Activated gamma-delta T cell treated with anti-CD3 and anti-CD28 coated beads, Interleukin-2, amount 50 U/mL, for 16 hours (primary cell): Measurements from ENCODE around the gene ATRN.

Experiments
- DNase-seq: peaks from one replicate; pipeline ENCODE4 v3.0.0-alpha.2; 2020; ENCODE audit warnings: low read depth

ATRN gene

DNA sequence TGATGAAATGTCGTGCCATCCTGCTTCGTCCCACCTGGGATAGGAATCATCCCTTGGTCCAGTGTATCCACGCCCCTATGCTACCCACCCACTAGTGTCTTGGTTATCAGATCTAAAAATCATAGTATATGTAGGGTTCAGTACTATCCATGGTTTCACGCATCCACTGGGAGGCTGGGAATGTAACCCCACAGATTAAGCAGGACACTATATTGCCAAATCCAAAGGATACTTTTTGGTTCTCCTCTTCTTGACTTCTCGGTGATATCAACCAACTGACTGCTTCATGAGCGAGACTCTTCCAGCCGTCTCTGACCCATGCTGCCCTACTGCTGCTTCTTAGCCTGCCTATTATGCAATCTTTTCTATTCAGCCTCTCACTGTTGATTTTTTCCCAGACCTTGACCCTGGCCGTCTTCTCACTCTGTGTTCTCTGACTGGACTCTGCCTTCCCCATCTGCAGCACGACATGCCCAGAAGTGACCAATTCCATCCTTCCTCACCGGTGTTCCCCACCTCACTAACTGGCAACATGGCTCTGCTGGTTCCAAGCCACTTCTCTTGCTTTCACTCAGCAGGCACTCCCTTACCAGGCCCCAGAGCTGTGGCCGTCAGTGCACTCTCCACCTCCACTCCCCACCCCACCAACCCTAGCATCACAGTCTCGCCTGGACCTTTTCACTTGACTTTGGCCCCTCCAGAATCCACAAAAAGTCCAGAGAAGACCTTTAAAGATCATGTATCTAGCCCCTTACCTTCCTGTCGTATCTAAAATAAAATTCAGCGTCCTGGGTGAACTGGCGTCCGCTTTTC lies 157.9 kb downstream of the ATRN start:
- DNase-seq: no peak

DNA sequence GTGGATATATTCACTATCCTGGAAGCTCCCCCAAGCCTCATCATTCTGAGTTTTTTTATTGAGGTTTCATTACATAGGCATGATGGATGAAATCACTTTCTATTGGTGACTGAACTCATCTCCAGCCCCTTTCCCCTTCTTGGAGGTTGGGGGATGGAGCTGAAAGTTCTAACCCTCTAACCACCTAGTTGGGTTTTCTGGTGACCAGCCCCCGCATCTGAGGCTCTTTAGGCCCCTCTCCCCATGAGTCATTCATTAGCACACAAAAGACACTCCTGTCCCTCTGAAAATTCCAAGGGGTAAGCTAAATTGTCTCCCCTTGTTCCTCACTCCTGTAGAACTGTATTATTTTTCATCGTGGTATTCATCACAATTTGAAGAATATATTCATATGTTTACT lies 159.1 kb downstream of the ATRN start:
- DNase-seq: no peak

DNA sequence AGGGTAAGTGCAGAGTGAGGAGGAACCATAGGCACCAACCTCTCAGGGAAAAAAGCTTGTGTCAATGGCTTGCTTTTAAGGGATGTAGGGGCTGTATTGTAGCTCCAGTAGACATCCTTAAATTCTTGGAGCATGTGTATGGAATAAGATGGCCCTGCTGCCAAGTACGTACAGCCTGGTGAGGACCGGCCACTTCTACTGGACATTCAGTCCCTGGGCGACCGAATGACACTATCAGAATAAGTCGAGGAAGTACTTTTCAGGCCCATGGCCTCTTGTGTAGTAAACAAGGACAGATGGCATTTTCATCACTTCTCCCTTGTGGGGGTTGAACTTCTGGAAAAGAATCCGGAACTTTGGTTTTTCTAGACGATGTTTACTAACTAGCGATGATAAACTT lies 159.6 kb downstream of the ATRN start:
- no peak for DNase-seq

- DNase-seq: no peak
Observed at GRCh38 chr20:3631534-3631933, 160.7 kb downstream of the ATRN start.

- DNase-seq: no peak
Observed at GRCh38 chr20:3632311-3633004, 161.6 kb downstream of the ATRN start.

DNA sequence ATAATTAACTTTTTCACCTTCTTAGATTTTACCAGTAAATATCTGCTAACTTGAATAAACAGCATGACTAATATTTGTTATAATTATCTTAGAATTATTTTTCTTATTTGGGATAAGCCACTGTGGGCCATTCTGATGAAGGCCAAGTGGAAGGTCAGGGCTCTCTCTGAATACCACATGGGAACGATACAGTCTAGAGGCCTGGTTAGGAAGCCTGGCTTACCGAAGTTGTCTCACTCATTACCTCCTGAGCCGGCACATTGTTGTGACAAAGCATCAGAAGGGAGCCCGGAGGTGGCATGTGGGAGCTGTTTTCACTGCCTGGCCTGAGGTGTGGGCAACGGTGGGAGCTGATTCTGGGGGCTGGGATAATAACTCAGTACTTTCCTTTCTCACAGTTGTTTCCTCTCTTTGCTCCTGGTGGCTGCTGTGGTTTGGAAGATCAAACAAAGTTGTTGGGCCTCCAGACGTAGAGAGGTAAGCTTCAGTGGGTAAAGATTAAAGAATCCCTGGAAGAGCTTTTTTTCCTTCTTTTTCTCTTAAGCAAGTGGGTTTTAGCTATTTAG lies 163.2 kb downstream of the ATRN start:
- no peak for DNase-seq

DNA sequence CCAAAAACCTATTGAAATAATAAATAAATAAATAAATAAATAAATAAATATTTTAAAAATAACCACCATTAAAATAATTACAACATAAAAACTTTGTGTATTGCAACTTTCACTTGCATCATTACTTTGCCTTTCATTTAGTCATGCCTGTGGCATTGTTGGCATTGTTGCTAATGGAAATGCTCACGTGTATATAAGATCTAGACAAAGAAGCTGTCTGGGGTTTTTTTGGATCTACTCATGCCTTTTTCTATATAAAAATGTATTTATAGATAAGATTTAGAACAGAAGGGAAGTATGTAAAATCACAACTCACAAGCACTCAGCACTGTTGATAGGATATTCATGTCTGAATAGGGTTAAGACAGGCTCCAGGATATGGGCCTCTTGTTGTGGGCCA lies 164.5 kb downstream of the ATRN start:
- DNase-seq: no peak

- no peak for DNase-seq
Observed at GRCh38 chr20:3640259-3640658, 169.4 kb downstream of the ATRN start.

DNA sequence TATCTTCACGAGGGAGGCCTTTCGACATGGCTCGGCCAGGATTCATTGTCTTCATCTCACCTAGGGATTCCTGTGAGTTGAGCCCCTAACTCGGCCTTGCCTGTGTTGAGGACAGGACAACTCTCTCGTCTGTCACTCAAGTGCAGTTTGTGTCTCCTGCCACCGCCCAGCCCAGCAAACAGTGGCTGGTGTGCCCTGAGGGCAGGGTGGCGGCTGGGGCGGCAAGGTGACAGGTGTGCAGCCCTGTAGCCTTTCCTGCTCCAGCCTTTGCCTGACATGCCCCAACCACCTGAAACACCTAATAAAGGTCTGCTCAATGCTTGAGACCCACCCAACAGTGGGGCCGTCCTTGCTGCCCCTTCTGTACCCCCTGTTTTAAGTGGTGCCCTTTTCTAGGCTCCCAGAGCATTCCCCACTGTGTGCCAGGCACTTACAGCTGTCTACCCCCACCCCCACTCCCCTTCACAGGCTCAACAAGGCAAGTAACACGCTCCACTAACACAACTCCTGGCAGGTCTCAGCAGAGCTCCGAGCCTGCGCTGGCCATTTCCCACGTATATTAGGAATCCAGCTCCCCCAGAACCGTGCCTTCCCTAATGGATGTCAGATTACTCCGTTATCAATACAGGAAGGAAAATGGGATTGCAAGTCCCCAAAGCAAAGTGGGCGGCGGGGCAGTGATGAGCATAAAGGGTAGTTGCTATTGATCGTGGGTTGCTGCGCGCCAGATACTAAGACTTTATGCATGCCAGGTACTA lies 174.7 kb downstream of the ATRN start:
- DNase-seq: no peak

DNA sequence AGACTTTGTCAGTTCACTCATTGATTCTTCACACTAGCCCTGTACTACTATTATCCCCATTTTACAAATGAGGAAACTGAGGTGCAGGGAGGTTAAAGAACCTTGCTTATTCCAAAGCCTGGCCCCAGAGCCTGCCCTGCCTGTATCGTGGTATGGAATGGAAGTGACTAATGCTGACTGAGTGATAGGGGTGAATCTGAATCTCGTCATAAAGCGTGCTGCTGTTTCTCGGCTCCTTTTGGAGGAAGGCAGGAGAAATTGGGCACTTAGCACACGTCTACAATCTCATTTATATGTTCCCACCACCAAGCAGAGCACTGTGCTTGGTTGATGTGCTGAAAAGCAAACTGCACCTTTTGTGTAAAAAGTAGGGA lies 175.2 kb downstream of the ATRN start:
- DNase-seq: no peak

- no peak for DNase-seq
Observed at GRCh38 chr20:3646651-3647050, 175.8 kb downstream of the ATRN start.

DNA sequence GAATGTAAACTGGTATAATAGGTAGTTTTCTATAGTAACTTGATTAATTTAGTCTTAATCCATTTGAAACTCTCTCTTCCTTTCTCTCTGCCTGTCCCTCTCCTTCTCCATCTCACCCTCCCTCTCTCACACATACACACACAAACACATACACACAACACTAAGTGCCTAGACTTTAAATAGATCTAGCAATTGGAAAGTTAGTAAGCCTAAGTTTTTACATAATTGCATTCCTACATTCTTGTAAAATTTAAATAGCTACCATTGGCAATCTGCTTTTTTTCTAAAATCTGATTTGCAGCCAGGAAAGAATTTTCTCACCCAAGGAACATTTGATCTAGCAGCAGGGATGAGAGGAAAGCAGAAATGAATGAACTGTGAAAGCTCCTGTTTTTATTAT lies 176.7 kb downstream of the ATRN start:
- no peak for DNase-seq

- no peak for DNase-seq
Observed at GRCh38 chr20:3648951-3649350, 178.1 kb downstream of the ATRN start.

- no peak for DNase-seq
Observed at GRCh38 chr20:3651204-3651962, 180.6 kb downstream of the ATRN start.

GRCh38 chr20:3652221-3652620 lies 181.4 kb downstream of the ATRN start:
- DNase-seq: no peak

GRCh38 chr20:3652676-3653596 lies 182.1 kb downstream of the ATRN start:
- DNase-seq: no peak

DNA sequence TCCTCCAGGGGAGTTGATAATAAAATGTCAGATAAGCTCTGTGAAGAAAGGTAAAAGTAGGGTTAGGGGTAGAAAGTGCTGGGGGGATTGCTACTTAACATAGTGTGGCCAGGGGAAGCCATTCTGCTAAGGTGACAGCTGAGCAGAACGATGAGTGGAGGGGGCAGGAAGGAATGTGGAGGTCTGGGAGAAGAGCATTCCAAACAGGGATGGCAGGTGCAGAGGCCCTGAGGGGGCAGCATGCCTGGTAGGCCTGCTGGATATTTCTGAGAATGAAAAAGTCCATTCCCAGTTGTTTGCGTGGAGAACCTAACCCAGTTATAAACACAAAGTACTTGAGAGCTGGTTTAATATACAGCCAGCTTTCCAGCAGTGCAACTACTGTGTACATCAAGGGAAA lies 183.1 kb downstream of the ATRN start:
- DNase-seq: no peak

DNA sequence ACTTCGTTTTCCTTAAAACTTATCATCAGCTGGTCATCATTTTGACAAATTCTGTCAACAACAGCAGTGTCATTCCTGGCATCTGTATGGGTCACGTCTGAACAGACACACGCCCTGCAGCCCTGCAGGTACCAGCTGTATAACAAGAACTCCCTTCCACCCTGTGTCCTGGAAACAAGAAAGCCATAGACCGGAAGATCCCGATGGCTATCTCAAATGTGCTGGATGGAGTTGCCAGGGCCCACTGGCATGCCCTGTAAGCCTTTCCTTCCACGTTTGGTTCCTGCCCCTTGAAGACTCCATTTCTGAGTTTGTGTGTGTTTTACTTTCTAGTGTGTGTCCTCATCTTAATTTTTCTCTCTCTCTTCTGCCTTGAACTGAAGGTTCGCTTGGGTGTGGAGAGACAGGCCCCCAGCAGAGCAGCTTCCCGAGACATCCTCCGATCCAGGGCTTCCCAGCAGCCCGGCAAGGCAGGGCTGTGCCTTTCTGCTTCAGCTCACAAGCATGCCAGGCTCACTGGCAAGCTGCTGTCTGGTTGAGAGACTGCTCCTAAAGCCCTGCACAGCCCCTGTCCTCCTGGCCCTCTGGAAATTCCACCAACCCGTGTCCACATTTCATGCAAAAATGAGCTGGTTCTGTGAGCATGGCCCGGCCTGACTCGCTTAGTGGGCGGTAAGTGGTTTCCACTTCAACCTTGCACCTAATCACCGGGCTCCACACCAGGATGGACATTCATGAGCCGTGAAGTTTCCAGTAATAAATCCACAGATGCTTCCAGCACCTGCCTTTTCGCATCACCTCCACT lies 183.7 kb downstream of the ATRN start:
- no peak for DNase-seq

DNA sequence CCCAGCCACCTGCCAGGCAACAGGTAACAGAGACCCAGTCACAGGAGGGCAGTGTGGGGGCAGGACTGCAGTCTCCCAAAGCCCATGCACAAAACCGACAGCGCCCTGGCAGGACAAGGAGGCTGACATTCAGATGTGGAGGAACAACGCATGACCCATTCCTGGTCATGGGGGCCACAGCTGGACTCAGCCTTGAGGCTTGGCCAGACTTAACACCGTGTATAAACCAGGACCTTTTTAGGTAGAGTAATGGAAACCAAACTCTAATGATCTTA lies 184.2 kb downstream of the ATRN start:
- DNase-seq: no peak

GRCh38 chr20:3658019-3658715 lies 187.3 kb downstream of the ATRN start:
- no peak for DNase-seq
